Measurements from ENCODE around the gene EIF3J.

The EIF3J gene

DNA sequence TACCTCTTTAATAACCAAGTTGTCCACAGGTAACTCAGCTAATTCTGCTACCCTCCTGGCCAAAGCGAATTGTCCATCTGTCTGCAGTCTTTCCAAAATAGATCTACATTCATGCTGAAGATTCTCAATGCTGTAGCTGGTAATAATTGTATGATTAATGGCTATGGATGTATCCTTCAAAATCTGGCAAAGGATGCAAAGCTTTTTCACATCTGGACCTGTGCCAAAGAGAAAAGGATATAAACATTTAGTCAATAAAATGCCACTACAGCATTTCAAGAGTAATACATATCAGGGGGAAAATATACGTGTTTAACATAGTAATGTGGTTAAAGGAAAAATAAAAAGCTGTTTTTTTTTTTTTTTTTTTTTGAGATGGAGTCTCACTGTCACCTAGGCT is 48.7 kb downstream of the EIF3J start:
- TF ChIP-seq, protein P1, sequence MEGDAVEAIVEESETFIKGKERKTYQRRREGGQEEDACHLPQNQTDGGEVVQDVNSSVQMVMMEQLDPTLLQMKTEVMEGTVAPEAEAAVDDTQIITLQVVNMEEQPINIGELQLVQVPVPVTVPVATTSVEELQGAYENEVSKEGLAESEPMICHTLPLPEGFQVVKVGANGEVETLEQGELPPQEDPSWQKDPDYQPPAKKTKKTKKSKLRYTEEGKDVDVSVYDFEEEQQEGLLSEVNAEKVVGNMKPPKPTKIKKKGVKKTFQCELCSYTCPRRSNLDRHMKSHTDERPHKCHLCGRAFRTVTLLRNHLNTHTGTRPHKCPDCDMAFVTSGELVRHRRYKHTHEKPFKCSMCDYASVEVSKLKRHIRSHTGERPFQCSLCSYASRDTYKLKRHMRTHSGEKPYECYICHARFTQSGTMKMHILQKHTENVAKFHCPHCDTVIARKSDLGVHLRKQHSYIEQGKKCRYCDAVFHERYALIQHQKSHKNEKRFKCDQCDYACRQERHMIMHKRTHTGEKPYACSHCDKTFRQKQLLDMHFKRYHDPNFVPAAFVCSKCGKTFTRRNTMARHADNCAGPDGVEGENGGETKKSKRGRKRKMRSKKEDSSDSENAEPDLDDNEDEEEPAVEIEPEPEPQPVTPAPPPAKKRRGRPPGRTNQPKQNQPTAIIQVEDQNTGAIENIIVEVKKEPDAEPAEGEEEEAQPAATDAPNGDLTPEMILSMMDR (conservative IDR thresholded peaks at IDR 0.05), result no peak
- no peak overlapping the region for H3K27ac ChIP-seq

DNA sequence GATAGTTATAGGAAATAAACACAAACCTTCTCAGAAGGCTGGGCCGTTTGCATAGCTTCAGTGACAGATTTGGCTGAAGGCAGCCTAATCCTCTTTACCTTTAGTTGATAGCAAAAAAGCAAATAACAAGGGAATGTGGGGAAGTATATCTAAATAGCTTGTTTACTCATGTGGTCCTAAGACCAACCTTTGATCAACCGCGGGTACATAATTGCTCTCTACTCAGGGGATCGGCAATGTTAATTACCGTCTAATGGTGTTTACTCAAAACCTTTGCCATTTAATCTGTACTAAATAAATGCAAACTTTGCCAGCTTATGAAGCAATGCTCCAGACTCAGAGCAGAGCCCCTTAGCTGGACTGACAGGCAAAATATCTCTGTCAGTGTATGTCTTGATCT is 51.6 kb downstream of the EIF3J start:
- no peak overlapping the region for H3K27ac ChIP-seq
- TF ChIP-seq, protein P1 (conservative IDR thresholded peaks at IDR 0.05), result no peak

DNA sequence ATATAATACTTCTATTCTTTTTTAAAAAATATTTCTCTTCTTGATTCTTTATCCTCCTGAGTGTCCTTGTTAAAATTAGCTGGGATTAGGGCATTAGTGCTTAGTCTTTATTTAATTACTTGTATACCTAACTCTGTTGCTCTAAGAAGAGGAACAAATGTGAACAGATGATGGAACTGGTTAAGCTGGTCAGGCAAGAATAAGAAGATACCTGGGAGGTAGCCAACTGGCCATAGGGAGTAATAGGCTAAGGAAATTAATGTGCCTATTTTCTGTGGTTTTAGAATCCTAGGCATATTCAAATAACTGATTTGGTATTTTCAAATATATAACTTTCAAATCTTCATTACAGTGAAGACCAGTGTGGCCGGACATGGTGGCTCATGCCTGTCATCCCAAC is 54.4 kb downstream of the EIF3J start:
- H3K27ac ChIP-seq, result peak overlapping the region; percentile 87
- TF ChIP-seq, protein P1 (conservative IDR thresholded peaks at IDR 0.05), result no peak

DNA sequence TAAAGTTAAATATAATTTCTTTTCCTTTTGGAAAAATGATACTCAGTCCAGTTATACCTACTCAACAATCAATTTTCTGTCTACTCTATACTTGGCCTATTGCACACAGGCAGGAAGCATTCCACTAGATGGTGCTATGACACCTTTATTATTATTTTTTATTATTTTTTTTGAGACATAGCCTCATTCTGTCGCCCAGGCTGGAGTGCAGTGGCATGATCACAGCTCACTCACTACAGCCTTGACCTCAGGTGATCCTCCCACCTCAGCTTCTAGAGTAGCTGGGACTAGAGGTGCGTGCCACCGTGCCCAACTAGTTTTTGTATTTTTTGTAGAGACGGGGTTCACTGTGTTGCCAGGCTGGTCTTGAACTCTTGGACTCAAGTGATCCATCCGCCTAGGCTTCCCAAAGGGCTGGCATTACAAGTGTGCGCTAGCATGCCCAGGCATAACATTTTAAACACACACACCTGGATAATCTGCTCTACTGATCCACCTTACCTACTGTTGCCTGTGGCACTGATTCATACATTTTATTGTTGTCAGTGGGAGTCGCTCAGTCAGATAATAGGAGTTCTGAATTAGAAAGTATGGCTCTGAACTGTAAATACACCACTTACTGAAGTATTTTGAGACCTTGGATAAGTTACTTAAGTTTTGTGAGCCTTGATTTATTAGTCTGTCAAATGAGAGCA is 56.2 kb downstream of the EIF3J start:
- peak overlapping the region; percentile 87; the same call in 1 of the 2 replicates for H3K27ac ChIP-seq
- TF ChIP-seq, protein P1 (conservative IDR thresholded peaks at IDR 0.05), result peak; percentile 35

DNA sequence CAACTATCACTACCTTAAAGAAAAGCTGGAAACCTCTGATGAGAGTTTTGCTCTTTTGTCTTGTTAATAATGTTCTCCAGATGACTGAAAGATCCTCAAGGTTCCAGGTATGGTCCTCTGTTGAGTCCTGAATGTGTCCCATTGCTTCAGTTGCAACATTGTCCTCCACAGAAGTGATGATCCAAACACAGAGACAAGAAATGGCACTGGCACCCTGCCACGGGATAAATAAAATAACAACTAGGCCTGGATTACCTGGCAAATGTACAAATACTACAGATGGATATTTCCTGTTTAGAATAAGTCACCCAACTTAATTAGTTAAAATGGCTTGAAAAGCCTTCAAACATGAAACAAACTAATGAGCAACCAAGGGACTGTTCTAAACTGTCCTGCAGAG is 58.3 kb downstream of the EIF3J start:
- H3K27ac ChIP-seq, result peak overlapping the region; percentile 87
- TF ChIP-seq, protein P1 (conservative IDR thresholded peaks at IDR 0.05), result no peak

DNA sequence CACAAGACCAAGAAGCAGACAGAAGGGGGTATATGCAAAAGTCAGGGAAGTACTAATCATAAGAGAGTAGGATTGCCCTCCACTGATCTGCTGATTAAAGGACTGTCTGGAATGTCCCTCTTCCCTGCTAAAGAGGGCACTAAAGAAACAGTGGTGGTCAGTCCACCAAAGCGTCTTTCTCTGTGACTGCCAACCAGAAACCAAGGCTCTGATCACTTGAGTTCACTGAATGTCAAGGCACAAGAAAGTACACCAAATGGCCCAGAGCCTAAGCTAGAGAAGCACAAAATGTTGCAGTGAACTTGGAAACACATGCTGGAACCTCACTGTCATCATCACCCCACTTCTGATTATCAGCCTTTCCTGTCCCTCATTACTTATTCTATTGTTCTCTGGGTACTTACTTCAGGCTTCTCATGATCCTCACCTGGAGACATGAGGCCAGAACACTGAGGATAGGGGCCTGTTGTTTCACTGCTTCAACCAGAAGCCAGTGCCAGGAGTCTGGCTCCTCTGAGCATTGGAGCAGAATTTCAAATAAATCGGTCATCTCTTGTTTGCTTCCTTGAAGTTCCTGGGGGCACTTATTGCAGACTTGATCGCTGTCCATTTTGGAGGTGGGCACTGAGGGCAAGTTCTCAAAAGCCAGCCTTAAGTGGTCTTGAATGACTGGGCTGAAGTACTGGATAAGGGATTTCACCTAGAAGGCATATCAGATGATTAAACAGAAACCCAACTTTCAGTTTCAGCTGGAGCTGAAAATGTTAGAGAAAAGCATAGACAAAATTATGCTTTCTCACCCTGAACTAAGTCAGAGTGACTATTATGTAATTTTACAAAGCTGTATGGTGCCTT is 58.9 kb downstream of the EIF3J start:
- TF ChIP-seq, protein P1 (conservative IDR thresholded peaks at IDR 0.05), result no peak
- peak overlapping the region; percentile 87 for H3K27ac ChIP-seq

DNA sequence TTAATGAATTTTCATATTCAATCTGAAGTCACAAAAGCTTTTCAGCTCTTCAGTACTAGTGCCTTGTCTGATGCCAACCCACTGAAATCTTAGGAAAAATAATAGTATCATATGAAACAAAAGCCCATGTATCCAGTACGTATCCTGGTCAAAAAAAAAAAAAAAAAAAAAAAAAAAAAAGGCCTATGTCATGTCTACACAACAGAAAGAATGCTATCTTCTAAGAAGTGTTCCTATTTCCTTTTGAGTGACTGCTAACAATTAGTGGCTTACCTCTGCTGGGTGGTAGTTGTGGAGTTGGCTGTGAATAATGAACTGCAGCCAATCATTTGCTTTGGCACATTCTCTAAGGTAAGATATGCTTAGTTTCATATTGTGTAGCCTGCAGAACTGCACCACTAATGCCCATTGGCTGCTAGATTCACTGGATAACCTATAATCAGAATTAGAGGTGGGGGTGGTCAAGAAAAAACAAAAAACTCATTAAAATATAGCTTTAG is 59.6 kb downstream of the EIF3J start:
- peak overlapping the region; percentile 87; the same call in 1 of the 2 replicates for H3K27ac ChIP-seq
- TF ChIP-seq, protein P1 (conservative IDR thresholded peaks at IDR 0.05), result no peak
